Fibroblast of villous mesenchyme (primary cell): ENCODE data around the gene PCNX1. TPM values are rescaled to one million over a fixed set of nuclear protein-coding genes. Genes with fewer than 3 reads are reported as not detected.

Source experiments
- DNase-seq: peaks from one replicate; pipeline ENCODE4 v3.0.0-alpha.2; 2010; ENCODE audit warnings: low read depth
- H3K4me3 ChIP-seq: 2 replicates; pipeline ENCODE4 v1.5.1; 2011; ENCODE audit warnings: low read depth, mild to moderate bottlenecking, low read length
- total RNA-seq: library from RNA; depleted of rRNA; stranded (reverse); fragments of >200 nt; gene quantifications from 2 replicates; pipeline ENCODE4 v1.2.3, GENCODE V29; 2012
- TF ChIP-seq, protein P1 (sequence below): IDR thresholded peaks from 2 replicates; pipeline ENCODE4 v1.5.1; 2012; ENCODE audit warnings: low read depth, mild to moderate bottlenecking, low read length; ENCODE audit not compliant: insufficient read depth

PCNX1 gene
- total RNA-seq, 1 donor: 69.5 TPM

DNA sequence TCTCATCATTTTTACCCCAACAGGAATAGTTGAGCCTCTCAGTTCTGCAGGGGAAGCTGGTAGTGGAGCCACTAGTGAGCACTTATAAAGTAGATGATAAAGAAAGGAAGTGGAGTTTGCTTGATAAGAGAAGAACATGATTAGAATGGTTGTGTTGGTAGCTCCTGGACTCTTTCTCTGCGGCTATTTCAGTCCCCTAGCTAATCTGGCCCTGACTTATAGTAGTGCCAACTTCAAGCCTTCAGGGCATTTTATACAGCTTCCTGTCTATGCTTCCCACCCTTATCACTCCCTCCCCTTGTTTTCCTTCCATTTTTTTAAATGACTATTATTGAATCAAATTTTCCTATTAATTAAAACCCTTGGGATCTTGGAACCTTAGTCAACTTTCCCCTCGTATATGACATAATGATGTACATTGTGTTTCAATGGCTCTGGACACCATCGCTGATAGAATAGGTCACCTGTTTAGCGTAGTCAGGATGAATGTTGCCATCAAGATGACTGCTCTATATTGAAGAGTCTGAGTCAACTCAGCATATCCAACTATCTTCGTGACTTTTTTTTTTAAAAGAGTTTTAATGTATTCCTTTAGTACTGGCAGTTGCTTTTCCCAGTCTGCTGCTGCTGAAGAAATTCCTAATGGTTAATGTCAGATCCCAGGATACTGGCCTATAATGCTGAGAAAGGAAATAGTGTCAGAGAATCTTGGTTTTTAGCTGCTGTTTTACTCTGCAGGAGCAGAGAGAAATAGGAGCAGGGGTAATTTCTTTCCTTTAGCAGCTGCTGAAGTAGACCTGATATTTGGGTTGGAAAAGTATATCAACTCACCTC lies 16.2 kb upstream of the PCNX1 start:
- no peak overlapping the region for H3K4me3 ChIP-seq
- DNase-seq: no peak
- TF ChIP-seq, protein P1, sequence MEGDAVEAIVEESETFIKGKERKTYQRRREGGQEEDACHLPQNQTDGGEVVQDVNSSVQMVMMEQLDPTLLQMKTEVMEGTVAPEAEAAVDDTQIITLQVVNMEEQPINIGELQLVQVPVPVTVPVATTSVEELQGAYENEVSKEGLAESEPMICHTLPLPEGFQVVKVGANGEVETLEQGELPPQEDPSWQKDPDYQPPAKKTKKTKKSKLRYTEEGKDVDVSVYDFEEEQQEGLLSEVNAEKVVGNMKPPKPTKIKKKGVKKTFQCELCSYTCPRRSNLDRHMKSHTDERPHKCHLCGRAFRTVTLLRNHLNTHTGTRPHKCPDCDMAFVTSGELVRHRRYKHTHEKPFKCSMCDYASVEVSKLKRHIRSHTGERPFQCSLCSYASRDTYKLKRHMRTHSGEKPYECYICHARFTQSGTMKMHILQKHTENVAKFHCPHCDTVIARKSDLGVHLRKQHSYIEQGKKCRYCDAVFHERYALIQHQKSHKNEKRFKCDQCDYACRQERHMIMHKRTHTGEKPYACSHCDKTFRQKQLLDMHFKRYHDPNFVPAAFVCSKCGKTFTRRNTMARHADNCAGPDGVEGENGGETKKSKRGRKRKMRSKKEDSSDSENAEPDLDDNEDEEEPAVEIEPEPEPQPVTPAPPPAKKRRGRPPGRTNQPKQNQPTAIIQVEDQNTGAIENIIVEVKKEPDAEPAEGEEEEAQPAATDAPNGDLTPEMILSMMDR: no peak

DNA sequence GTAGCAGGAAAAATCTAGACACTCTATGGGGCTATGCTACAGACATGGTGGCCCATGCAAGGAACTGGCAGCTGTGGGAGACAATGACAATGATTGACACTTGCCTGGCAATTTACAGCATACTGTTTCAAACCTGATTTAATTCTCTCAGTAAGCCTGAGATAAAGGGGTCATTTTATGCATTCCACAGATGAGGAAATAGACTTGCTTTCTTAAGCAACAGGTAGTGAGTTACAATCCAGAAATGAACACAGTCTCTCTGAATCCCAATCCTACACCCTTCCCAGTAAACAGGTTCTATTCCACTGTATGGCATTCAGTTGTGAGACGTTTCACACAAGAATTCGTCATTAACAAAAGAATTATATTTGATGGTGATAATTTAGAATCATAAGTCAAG lies 15.5 kb upstream of the PCNX1 start:
- no peak for DNase-seq
- TF ChIP-seq, protein P1: no peak
- H3K4me3 ChIP-seq: no peak overlapping the region

DNA sequence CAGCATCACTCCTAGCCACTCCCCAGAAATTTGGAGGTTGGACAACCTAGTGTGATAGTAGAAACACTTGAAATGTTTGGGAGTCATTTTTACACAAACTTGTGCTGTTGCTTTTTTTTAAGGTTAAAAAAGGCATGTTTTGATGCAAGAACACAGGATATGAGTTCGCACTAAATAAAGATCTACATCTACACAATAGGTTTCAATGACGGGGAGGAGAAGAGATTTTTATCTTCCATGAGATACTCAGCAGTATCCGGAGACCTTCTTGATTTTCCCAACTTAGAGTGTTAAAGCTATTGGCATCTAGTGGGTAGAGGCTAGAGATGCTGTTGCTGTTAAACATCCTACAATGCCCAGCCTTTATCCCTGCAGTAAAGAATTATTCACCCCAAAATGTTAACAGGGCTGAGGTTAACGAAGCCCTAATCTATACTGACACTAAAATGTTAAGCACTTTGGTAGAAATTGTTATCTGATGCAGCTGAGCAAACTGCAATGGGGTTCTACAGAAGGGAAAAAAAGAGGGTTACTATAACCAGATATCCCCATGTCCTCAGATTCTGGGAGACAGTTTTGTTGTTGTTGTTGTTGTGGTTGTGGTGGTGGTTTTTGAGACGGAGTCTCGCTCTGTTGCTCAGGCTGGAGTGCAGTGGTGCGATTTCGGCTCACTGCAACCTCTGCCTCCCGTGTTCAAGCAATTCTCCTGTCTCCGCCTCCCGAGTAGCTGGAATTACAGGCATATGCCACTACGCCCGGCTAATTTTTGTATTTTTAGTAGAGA lies 14.0 kb upstream of the PCNX1 start:
- no peak overlapping the region for H3K4me3 ChIP-seq
- DNase-seq: no peak
- TF ChIP-seq, protein P1: no peak

DNA sequence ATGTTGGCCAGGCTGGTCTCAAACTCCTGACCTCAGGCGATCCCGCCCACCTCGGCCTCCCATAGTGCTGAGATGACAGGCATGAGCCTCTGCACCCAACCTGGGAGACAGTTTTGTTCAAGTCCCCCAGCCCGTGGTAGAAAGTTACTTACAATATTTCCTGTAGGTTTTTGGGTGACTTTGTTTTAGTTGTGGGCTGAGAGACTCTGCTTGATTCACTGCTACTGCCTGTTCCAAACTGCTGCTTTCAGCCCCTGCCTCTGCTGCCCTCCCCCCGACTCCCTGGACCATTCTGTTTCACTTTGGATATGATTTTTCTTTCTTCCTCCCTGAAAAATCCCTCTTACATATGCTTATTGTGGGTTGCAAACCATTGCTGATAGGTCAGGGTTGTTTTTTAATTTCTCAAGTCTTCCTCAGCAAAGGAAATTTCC lies 13.4 kb upstream of the PCNX1 start:
- no peak for DNase-seq
- H3K4me3 ChIP-seq: no peak overlapping the region
- TF ChIP-seq, protein P1: no peak

DNA sequence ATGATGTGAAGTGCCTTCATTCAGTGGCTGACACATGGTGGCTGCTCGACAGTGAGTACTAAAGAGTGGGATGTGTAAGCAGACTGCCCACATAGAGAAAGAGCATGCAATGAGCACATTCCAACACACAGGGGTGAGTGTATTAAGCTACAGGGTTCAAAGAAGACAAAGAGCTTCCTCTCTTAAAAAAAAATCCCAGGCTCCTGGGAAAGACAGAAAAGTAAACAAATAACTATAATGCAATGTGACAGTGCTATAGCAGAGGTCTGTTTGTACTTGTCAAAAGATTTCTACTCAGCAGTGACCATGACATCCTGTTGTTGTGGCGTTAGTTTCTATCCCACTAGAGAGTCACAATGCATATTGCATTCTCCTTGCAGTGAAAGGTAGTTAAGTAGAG lies 12.4 kb upstream of the PCNX1 start:
- no peak overlapping the region for H3K4me3 ChIP-seq
- TF ChIP-seq, protein P1: no peak
- no peak for DNase-seq

DNA sequence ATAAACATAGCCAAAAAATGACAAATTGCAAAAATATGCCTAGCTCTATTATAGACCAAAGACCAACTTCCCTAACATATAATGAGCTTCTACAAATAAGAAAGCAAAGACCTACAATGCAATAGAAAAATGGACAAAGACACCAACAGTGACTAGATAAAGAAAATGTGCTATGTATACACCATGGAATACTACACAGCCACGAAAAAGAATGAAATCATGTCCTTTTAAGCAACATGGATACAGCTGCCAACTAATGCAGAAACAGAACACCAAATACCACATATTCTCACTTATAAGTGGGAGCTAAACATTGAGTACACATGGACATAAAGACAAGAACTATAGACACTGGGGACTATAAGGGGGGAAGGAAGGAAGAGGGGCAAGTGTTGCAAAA lies 10.9 kb upstream of the PCNX1 start:
- no peak for DNase-seq
- TF ChIP-seq, protein P1: no peak
- H3K4me3 ChIP-seq: no peak overlapping the region
